Neuronal stem cell (in vitro differentiated cells): Measurements from ENCODE around the gene MGAT1.

ENCODE experiments used
- DNase-seq: peaks from one replicate; pipeline ENCODE4 v3.0.0-alpha.2; 2013; ENCODE audit warnings: low spot score
- H2AFZ ChIP-seq: one replicate; pipeline ENCODE4 v1.6.1; 2013; ENCODE audit warnings: mild to moderate bottlenecking, low read length, inconsistent platforms
- H2AK5ac ChIP-seq: 2 replicates; pipeline ENCODE4 v1.6.1; 2013; ENCODE audit warnings: low read depth, mild to moderate bottlenecking, inconsistent platforms, low read length, moderate library complexity, mixed read lengths
- H2BK120ac ChIP-seq: 2 replicates; pipeline ENCODE4 v1.6.1; 2013; ENCODE audit warnings: low read depth, mild to moderate bottlenecking, inconsistent platforms, low read length, moderate library complexity, mixed read lengths
- H2BK12ac ChIP-seq: one replicate; pipeline ENCODE4 v1.6.1; 2013; ENCODE audit warnings: low read length, inconsistent platforms
- H2BK15ac ChIP-seq: 2 replicates; pipeline ENCODE4 v1.6.1; 2013; ENCODE audit warnings: mild to moderate bottlenecking, low read length, inconsistent platforms, mixed read lengths
- H2BK5ac ChIP-seq: one replicate; pipeline ENCODE4 v1.6.1; 2013; ENCODE audit warnings: inconsistent platforms, mild to moderate bottlenecking, low read length, moderate library complexity
- H3K14ac ChIP-seq: one replicate; pipeline ENCODE4 v1.6.1; 2013; ENCODE audit warnings: low read length, inconsistent platforms
- H3K18ac ChIP-seq: 2 replicates; pipeline ENCODE4 v1.6.1; 2013; ENCODE audit warnings: low read length, inconsistent platforms
- H3K23ac ChIP-seq: 2 replicates; pipeline ENCODE4 v1.6.1; 2013; ENCODE audit warnings: low read depth, mild to moderate bottlenecking, mixed read lengths, low read length, inconsistent platforms; ENCODE audit not compliant: poor library complexity
- H3K27ac ChIP-seq: replicated peaks from 3 replicates; pipeline ENCODE4 v1.5.1; 2013; ENCODE audit warnings: low read length, inconsistent platforms
- H3K27me3 ChIP-seq, 3 experiments: 2 replicates each; pipeline ENCODE4 v1.6.1; 2013; ENCODE audit warnings: low read length in 3 of 3, mild to moderate bottlenecking in 2 of 3, inconsistent platforms in 1 of 3, low read depth in 1 of 3, mixed read lengths in 1 of 3, moderate library complexity in 1 of 3; ENCODE audit not compliant: control insufficient read depth in 3 of 3, insufficient read depth in 3 of 3
- H3K36me3 ChIP-seq, 2 donors: replicated peaks in 1 of 2; 2 replicates each; pipeline ENCODE4 v1.6.1; 2013; ENCODE audit warnings: low read length in 2 of 2; ENCODE audit not compliant: control insufficient read depth in 2 of 2, insufficient read depth in 2 of 2
- H3K4ac ChIP-seq: 2 replicates; pipeline ENCODE4 v1.6.1; 2013; ENCODE audit warnings: inconsistent platforms, mild to moderate bottlenecking, low read length, moderate library complexity
- H3K4me1 ChIP-seq, 2 donors: 1 replicate in 1 of 2; 2 replicates in 1 of 2; pipeline ENCODE4 v1.6.1; 2013; ENCODE audit warnings: low read length in 2 of 2, low read depth in 1 of 2; ENCODE audit not compliant: control insufficient read depth in 2 of 2, insufficient read depth in 1 of 2
- H3K4me2 ChIP-seq: one replicate; pipeline ENCODE4 v1.6.1; 2013; ENCODE audit warnings: mild to moderate bottlenecking, low read length, inconsistent platforms; ENCODE audit not compliant: insufficient read depth, poor library complexity, severe bottlenecking
- H3K4me3 ChIP-seq, 2 donors: 2 replicates each; pipeline ENCODE4 v1.5.1; 2013; ENCODE audit warnings: low read length in 2 of 2, mild to moderate bottlenecking in 2 of 2, inconsistent platforms in 1 of 2, moderate library complexity in 1 of 2
- H3K79me1 ChIP-seq: one replicate; pipeline ENCODE4 v1.6.1; 2013; ENCODE audit warnings: low read depth, mild to moderate bottlenecking, inconsistent platforms, low read length, moderate library complexity
- H3K9ac ChIP-seq: one replicate; pipeline ENCODE4 v1.6.1; 2013; ENCODE audit warnings: mild to moderate bottlenecking, low read depth, low read length, inconsistent platforms; ENCODE audit not compliant: poor library complexity
- H3K9me3 ChIP-seq, 2 donors: replicated peaks in 1 of 2; 2 replicates each; pipeline versions ENCODE3 to v1.6.1; 2013; ENCODE audit warnings: low read length in 2 of 2, mild to moderate bottlenecking in 2 of 2, inconsistent platforms in 1 of 2, low read depth in 1 of 2, mixed read lengths in 1 of 2, moderate library complexity in 1 of 2; ENCODE audit not compliant: control insufficient read depth in 2 of 2, insufficient read depth in 1 of 2
- H4K8ac ChIP-seq: one replicate; pipeline ENCODE4 v1.6.1; 2013; ENCODE audit warnings: low read depth, mild to moderate bottlenecking, inconsistent platforms, low read length, moderate library complexity
- H4K91ac ChIP-seq: one replicate; pipeline ENCODE4 v1.6.1; 2013; ENCODE audit warnings: low read length, low read depth, mild to moderate bottlenecking, inconsistent platforms; ENCODE audit not compliant: poor library complexity
- WGBS, 2 donors: extraction: QIAGEN DNeasy Blood & Tissue Kit; methylation state at CpG; one replicate each; pipeline ENCODE4 v1.1.7; 2013; ENCODE audit warnings: missing lambda C conversion rate in 2 of 2, mixed read lengths in 1 of 2; ENCODE audit not compliant: insufficient read length in 2 of 2, insufficient replicate concordance in 1 of 2; ENCODE audit errors: extremely low coverage in 2 of 2; 5-methylcytosine and 5-hydroxymethylcytosine counted together

MGAT1 gene

DNA sequence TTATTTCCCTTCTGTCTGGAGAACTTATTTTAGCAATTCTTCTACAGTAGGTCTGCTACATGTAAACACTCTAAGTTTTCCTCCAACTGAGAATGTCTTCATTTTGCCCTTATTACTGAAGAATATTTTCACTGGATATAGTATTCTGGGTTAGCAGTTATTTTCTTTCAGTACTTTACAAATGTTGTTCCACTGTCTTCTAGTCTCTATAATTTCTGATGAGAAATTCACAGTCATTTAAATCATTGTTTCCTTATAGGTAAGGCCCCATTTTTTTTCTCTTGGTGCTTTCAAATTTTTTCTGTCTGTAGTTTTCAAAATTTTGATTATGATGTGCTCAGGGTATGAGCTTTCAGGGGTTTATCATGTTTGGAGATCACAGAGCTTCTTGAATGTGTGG is 30.8 kb downstream of the MGAT1 start:
- no peaks in the 10 kb centered on the region for H3K79me1 ChIP-seq
- H3K18ac ChIP-seq = no peak overlapping the region
- no peak overlapping the region for H3K27ac ChIP-seq
- no peak overlapping the region for H2AFZ ChIP-seq
- no peak for DNase-seq
- no peak overlapping the region for H2BK120ac ChIP-seq
- no peak overlapping the region for H3K23ac ChIP-seq
- H2BK12ac ChIP-seq = no peak overlapping the region
- H3K4ac ChIP-seq = no peak overlapping the region
- H4K8ac ChIP-seq = no peak overlapping the region
- H4K91ac ChIP-seq = no peak overlapping the region
- H3K4me2 ChIP-seq = no peak overlapping the region
- H2BK5ac ChIP-seq = no peak overlapping the region
- no peaks in the 10 kb centered on the region for H3K4me1 ChIP-seq
- peaks cover 2 to 6% of the 10 kb centered on the region in 2 donors for H3K9me3 ChIP-seq
- no peak overlapping the region for H3K4me3 ChIP-seq
- no peaks in the 10 kb centered on the region for H3K36me3 ChIP-seq
- no peak overlapping the region for H2AK5ac ChIP-seq
- H3K14ac ChIP-seq = no peak overlapping the region
- H2BK15ac ChIP-seq = no peak overlapping the region
- H3K27me3 ChIP-seq = peaks cover 0 to 6% (median 0%) of the 10 kb centered on the region in 3 experiments
- no peak overlapping the region for H3K9ac ChIP-seq

DNA sequence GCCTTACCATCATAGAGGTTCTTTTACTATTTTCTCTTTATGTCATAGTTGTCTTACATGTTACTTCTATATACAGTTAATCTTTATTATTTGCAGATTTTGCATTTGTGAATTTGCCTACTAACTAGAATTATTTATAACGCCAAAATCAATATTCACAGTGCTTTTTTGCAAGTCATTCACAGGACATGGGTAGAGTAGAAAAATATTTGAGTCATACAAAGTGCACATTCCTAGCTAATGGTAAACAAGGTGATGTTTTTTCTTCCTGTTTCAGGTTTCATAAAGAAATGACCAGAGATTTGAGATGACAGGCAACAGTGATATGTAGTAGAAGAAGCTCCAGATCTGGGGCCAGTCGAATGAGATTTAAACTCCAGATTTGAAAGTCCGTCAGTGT is 32.8 kb downstream of the MGAT1 start:
- no peak overlapping the region for H3K4me2 ChIP-seq
- no peak overlapping the region for H2AFZ ChIP-seq
- no peak overlapping the region for H2BK12ac ChIP-seq
- H2BK120ac ChIP-seq = no peak overlapping the region
- no peak overlapping the region for H3K23ac ChIP-seq
- no peak overlapping the region for H2BK15ac ChIP-seq
- H3K9me3 ChIP-seq = peaks cover 2 to 6% of the 10 kb centered on the region in 2 donors
- no peak overlapping the region for H3K18ac ChIP-seq
- H3K14ac ChIP-seq = no peak overlapping the region
- no peak overlapping the region for H2AK5ac ChIP-seq
- H2BK5ac ChIP-seq = no peak overlapping the region
- H4K8ac ChIP-seq = no peak overlapping the region
- H3K4me1 ChIP-seq = no peaks in the 10 kb centered on the region
- H3K27ac ChIP-seq = no peak overlapping the region
- no peaks in the 10 kb centered on the region for H3K36me3 ChIP-seq
- H3K9ac ChIP-seq = no peak overlapping the region
- DNase-seq = no peak
- no peak overlapping the region for H4K91ac ChIP-seq
- H3K27me3 ChIP-seq = peaks cover 0 to 2% (median 0%) of the 10 kb centered on the region in 3 experiments
- H3K4ac ChIP-seq = no peak overlapping the region
- H3K4me3 ChIP-seq = no peak overlapping the region
- no CpG with 5 or more reads among the region's 3 CpGs for WGBS, 2 donors
- no peaks in the 10 kb centered on the region for H3K79me1 ChIP-seq

DNA sequence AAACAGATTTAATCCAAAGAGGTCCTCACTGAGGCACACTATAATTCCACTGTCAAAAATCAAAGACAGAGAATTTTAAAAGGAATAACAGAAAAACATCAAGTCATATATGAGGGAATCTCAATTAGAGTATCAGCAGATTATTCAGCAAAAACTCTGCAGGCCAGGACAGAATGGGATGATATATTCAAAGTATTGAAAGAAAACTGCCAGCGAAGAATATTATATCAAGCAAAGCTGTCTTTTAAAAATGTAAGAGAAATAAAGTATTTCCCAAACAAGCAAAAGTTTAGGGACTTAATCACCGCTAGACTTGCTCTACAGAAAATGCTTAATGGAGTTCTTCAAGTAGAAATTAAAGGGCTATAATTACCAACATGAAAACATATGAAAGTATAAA is 47.0 kb downstream of the MGAT1 start:
- H3K23ac ChIP-seq = no peak overlapping the region
- no peak overlapping the region for H2BK15ac ChIP-seq
- no peaks in the 10 kb centered on the region for H3K27me3 ChIP-seq
- no peak overlapping the region for H3K18ac ChIP-seq
- no peak overlapping the region for H3K27ac ChIP-seq
- no peak overlapping the region for H3K4ac ChIP-seq
- no peak overlapping the region for H3K14ac ChIP-seq
- H4K91ac ChIP-seq = no peak overlapping the region
- H2BK12ac ChIP-seq = no peak overlapping the region
- no peak overlapping the region for H2BK120ac ChIP-seq
- no peaks in the 10 kb centered on the region for H3K36me3 ChIP-seq
- no peak for DNase-seq
- no peak overlapping the region for H3K9ac ChIP-seq
- H2AFZ ChIP-seq = no peak overlapping the region
- H2BK5ac ChIP-seq = no peak overlapping the region
- H3K4me3 ChIP-seq = no peak overlapping the region
- no peaks in the 10 kb centered on the region for H3K4me1 ChIP-seq
- H4K8ac ChIP-seq = no peak overlapping the region
- H3K9me3 ChIP-seq = peaks cover 0 to 11% of the 10 kb centered on the region in 2 donors
- WGBS, 2 donors = no CpG with 5 or more reads among the region's 2 CpGs
- no peak overlapping the region for H2AK5ac ChIP-seq
- H3K79me1 ChIP-seq = peaks cover 2% of the 10 kb centered on the region
- H3K4me2 ChIP-seq = no peak overlapping the region

DNA sequence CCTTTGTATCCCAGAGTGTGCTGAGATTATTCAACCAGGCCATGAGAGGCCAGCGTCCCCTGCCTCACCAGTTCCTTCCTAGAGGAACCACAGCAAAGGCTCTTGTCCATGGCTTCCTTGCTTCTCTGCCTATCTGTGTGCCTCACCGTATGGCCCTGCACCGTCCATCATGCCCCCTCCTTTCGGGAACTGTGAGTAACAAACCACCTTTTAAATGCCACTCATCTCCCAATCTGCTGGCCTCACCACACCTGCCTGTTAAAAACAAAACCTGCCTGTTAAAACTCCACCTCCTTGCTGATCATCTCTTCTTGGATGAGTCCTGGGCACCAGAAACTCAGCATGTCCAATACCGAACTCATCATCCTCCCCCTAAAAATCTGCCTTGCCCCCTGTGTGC is 58.4 kb downstream of the MGAT1 start:
- no peak overlapping the region for H3K9ac ChIP-seq
- no peaks in the 10 kb centered on the region for H3K4me1 ChIP-seq
- H2BK15ac ChIP-seq = no peak overlapping the region
- H3K4ac ChIP-seq = no peak overlapping the region
- DNase-seq = no peak
- no peak overlapping the region for H3K23ac ChIP-seq
- H2AK5ac ChIP-seq = no peak overlapping the region
- H4K91ac ChIP-seq = no peak overlapping the region
- H2BK120ac ChIP-seq = no peak overlapping the region
- no peak overlapping the region for H2AFZ ChIP-seq
- no peaks in the 10 kb centered on the region for H3K9me3 ChIP-seq
- no peaks in the 10 kb centered on the region for H3K36me3 ChIP-seq
- no peak overlapping the region for H3K27ac ChIP-seq
- H2BK5ac ChIP-seq = no peak overlapping the region
- no CpG with 5 or more reads among the region's 5 CpGs for WGBS, 2 donors
- H3K14ac ChIP-seq = no peak overlapping the region
- peaks cover 0 to 40% (median 0%) of the 10 kb centered on the region in 3 experiments for H3K27me3 ChIP-seq
- no peak overlapping the region for H4K8ac ChIP-seq
- H3K4me2 ChIP-seq = no peak overlapping the region
- no peak overlapping the region for H3K4me3 ChIP-seq
- no peaks in the 10 kb centered on the region for H3K79me1 ChIP-seq
- no peak overlapping the region for H3K18ac ChIP-seq
- H2BK12ac ChIP-seq = no peak overlapping the region
